Caki2 (cell line): ENCODE data around the gene ALK. TPM values are rescaled to one million over a fixed set of nuclear protein-coding genes. Genes with fewer than 3 reads are reported as not detected.
"Not testable (repeated sequence)": the region's sequence is repeated elsewhere in the genome, so short reads cannot be mapped to it uniquely, and the experiment has no call there.

ENCODE experiments used
- DNase-seq: peaks from one replicate; pipeline ENCODE4 v3.0.0-alpha.2; 2015; ENCODE audit warnings: low read depth
- in situ Hi-C: cut with HindIII; loops from 2 replicates; pipeline ENCODE4 v1.10.0; 2016; ENCODE audit warnings: low sequenced_read_pairs, low pct_unique_long_range_greater_than_20kb, mixed read lengths
- total RNA-seq: library from RNA; depleted of rRNA; stranded (reverse); fragments of >200 nt; shearing (Covaris generic); gene quantifications from 2 replicates; pipeline ENCODE4 v1.2.3, GENCODE V29; 2014; ENCODE audit warnings: low replicate concordance

ALK gene
- total RNA-seq, 1 experiment from 2014 or later, result not detected

DNA sequence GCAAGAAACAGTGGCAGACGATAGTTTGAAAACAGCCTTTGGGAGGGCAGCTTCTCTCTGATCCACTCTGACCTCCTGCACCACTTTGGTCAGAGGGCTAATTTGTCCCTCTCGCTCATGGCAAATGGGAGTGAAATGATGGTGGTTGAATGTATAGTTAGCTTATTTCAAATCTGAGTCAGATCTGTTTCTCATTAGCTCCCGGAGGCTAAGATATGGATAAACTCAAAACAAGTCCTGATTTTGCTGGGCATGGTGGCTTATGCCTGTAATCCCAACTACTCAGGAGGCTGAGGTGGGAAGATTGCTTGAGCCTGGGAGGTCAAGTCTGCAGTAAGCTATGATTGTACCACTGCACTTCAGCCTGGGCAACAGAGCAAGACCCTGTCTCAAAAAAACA, 145.0 kb downstream of the ALK start:
- no peak for DNase-seq
- in situ Hi-C loops, result no loop called here

DNA sequence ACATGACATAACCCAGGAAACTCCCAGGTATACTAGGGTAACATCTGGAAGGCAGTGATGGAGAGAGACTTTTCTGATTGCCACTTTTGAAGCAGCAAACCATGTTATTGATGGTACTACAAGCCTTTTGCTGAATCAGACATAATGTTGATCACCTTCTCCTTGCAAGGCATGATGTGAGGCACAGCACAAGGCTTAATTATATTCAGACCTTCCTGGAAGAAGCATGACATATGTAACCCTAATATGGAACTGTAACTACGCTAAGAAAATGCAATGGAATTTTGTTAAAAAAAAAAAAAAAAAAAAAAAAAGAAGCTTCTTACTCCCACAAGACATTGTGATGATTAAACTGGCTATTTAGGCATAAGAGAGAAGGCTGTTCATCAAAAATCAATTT, 145.4 kb downstream of the ALK start:
- DNase-seq, result no peak
- in situ Hi-C loops, result no loop called here

DNA sequence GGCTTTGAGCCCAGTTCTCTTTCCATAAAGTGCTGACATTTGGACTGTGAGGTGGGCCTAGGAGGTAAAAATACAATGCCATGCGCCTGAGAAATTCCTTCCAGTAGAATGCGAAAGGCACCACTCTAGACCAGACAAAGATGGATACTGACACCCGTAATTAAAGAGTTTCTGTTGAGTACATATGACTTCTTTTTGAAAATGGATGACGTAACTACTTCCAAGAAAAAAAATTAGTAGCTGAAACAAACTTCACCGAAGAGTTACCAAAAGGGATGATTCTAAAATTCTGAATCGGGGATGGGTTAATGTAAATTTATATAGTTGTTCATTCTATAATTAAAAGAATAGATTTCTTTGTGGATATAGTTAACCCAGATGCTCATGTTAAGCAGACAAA, 146.8 kb downstream of the ALK start:
- in situ Hi-C loops, result no loop called here
- no peak for DNase-seq

DNA sequence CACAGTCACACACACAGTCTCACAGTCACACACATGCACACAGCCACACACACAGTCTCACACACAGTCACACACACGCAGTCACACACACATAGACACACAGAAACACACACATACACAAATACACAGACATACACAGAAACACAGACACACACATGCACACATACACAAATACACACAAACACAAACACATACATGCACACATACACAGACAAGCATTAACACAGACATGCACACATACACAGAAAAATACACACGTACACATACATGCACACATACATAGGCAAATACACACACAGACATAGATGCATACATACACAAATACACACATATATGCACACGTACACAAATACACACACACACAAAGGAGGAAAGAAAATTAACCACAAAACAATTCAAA, 150.5 kb downstream of the ALK start:
- DNase-seq, result no peak
- in situ Hi-C loops, result no loop called here

DNA sequence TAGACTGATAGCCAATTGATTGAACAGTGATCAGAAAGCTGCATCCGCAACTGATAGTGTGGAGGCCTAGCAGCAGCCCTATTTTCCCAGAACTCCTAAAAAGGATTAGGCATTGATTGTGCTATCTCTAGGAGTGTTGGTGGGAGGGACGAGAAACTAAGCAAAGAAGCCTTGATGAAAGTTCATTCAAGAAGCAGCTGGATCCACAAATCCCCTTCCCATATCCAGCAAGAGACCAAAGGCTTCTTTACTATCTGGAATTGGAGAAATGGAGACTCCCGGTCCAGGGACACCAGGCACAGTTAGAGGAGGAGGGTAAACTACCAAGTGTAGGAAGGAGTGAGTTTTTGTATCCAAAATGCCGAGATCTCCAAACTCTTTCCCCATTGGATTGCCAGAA, 151.5 kb downstream of the ALK start:
- in situ Hi-C loops, result no loop called here
- DNase-seq, result no peak

DNA sequence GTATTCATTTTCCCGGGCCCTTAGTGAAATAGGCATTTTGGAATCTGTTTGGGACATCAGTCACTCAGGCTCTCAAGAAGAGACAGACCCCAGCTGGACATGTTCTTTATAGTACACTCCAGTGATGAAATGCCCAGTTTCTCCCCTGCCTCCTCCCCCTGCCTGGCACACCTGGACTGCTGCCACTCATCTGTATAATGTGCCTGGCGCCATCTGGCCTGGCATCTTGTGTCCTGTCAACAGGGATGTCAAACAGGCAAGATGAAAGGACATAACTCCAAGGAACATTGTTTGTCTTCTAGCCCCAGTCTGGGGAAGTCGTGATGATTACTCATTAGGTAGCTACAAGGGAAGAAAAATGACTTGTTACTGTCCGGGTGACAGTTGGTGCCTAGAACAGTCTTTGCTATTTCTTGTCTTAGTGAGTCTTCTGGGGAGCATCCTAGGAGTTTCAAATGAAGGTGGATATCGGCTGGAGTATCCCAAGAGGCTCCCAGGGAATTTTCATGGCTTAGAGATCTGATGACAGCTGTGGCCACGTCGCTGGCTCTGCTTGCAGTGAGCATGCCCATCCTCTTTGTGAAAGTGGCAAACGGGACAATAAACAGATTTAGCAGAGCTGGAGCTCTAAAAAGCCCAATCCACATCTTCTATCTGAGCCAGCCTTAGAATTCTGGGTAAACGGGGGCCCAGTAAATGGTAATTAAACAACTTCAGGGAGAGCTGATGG, 153.6 kb downstream of the ALK start:
- in situ Hi-C loops, result no loop called here

DNA sequence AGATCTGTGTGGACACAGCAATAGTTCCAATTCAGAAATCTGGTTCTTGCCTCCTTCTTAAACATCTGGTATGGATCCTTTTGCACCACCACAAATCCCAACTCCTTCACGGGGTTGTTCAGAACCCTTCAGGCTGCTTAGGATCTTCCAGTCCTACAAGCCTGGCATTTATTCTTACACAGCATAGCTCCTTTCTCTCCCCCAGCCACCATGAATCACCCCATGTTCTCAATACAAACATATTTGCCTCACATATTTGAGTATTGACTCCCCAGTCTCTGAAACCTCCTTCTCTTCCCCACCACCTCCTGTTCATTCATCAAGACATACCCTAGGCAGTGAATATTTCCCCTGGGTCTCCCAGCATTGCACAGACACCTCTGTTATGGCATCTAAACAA, 155.2 kb downstream of the ALK start:
- no peak for DNase-seq
- in situ Hi-C loops, result no loop called here

More for the DNA sequence above, 153.6 kb downstream of the ALK start:
- DNase-seq, result no peak

DNA sequence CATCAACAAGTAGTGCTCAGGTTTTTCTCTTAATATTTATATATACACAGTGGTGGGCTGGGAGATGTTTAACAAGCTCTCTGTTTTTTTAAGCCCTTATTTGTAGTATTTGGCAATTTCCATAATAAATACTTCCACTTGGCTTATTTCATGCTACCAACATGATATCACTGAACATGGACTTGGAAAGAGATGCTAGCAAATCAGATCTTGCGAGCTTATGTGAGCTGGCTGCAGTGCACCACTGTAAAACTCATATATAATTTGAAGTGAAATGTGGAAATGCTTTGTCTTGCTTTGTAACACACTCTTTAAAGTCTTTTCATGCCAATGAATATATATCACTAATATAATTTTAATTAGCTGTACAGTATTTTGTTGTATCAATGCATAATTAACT, 155.7 kb downstream of the ALK start:
- in situ Hi-C loops, result no loop called here
- DNase-seq, result no peak

DNA sequence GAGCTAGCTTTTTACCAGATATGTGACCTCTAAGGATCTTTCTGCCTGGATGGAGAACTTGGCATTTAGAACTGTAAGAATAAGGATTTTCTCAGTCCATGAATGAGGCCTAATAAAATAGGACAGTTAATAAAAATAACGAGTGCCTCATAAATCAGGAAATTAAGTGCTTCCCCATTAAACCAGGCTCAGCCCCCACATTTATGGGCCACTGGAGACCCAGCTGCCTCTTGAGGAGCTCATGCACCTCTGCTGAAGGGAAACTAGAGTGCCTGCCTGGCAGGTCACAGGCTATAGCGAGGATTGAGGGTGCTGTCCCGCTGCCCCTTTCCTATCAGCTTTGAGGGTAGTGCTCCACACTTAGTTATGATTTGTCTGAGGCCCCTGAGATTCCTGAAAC, 158.0 kb downstream of the ALK start:
- in situ Hi-C loops, result no loop called here
- DNase-seq, result no peak

DNA sequence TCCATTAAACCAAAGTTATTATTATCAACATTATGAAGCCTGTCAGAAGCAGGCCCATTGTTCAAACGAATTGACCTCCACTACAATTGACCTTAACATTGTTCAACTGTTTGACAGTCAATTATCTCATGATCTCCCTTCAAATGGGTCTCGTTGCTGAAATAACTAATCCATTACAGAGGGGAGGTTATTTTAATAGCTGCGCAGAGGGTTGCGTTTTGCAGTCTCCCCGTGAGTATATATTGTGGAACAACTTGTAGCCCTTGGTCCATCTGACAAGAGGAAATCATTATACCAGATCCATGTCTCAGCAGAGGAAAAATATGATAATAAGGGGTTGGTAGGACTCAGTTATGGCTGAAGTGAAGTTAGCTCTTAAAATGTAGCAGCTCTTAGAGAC, 159.1 kb downstream of the ALK start:
- in situ Hi-C loops, result no loop called here
- DNase-seq, result no peak

DNA sequence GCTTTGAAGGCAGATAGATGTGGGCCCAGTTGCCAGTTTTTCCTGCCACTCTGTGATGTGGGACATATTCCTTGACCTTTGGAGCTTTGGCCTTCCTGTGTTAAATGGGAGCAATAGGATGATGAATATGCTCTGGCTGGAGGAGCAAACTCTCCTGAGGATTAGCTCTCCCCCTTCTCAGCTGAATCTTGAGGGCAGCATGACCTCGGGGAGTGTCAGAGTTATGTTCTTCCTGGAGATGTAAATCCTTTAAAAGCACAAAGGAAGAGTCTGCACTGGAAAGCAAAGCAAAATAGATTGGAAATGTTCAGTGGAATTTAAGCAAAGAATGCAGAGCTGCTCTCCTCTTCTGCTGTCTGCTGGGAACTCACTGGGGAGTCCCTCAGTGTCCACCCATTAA, 160.1 kb downstream of the ALK start:
- in situ Hi-C loops, result no loop called here
- no peak for DNase-seq

DNA sequence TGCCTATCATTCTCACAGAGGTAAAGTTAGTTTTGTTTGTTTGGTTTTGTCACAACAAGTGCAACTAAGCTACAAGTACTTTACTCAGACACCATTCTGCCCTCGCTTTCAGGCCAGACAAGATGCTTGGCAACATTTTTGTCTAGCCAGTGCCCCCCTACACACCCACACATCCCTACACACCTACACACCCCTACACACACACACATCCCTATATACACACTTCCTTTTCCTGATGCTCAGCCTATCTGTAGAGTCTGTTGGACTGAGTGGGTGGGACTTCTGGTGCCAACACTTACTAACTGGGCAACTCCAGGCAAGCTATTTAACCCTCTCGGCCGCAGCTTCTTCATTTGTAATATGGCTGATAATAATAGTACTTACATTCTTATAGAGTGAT, 161.4 kb downstream of the ALK start:
- in situ Hi-C loops, result no loop called here
- DNase-seq, result no peak

DNA sequence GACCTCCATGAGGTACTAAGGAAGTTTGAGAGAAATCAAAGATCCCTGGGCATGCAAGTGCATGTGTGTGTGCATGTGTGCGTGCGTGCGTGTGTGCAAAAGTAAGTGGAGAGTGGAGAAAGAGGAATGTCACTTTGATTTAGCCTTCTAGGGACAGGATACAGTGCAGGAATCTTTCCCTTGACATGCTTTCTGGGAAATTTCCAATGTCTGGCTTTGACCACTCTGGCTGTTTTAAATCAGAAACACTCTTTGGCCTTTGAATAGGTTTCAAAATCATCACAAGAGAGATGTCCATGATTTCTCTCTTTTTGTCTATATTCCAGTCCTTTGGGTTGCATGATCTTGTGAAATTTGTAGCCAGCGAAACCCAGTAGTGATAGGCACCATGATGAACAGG, 162.0 kb downstream of the ALK start:
- no peak for DNase-seq
- in situ Hi-C loops, result no loop called here

DNA sequence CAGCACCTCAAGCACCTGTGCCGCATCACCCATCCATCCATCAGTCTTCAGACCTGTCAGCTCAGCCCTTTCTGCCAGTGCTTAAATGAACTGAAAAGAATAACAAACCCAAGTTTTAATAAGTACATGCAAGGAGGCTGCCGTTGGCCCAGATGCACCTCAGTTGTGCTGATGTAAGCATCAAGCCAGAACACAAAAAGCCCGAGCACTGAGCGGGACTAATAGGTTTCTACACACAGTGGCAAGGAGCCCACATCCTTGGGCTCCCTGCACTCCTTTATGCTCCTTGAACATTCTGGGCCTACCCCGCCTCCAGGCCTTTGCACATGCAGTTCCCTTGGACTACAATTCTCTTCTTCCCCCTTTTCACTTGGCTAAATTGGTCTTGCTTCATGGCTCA, 165.6 kb downstream of the ALK start:
- in situ Hi-C loops, result no loop called here
- DNase-seq, result no peak

DNA sequence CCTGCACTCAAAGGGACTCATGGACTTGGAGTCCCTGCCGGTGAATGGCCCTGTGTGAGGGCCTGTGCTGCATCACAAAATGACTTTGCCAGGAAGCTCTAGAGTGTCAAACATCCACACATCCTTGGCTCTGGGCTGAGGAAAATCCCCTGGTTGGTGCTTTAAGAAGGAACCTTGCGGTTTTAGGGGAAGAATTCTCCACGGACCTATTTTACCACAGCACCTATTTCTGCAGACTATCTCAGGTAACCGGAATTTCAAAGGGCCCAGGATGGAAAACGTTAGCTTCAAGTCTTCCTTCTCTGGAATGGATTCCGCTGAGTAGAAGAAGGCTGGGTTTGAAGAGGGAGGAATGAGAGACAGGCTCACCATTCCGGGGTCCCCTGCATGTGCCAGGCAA, 166.2 kb downstream of the ALK start:
- in situ Hi-C loops, result no loop called here
- DNase-seq, result no peak

DNA sequence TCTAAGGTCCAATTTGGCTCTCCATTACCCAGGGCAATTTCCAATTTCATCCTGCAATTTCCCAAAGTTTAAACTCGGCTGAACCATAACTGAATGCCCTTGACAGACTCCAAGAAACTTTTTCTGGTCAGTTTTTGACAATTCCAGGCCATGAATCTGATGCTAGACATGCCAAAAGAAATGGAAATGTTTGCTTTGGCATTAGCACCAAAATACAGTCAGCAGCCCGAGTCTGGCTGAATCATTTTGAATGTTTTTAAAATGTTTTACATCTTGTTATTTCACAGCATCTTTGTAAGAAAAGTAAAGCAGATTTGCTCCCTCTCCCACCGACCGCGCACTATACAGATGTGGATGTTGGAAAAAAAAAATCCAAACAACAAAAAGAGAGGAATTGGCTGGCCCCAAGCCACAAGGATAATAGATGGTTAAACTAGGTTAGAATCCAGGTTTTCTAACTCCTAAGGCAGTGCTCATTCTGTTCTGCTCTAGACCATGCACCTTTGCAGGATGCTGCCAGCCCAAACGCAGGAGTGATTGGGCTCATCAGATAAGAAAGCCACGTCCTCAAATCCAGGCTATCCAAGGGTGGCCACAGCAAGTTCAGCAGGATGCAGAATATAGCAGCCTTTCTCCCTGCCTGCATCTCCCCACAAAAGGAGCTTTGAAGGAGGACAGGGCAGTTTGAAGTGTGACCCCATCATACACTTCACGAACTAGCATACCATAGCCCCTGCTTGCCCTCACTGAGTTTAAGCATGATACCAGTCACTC, 167.5 kb downstream of the ALK start:
- in situ Hi-C loops, result no loop called here
- no peak for DNase-seq

DNA sequence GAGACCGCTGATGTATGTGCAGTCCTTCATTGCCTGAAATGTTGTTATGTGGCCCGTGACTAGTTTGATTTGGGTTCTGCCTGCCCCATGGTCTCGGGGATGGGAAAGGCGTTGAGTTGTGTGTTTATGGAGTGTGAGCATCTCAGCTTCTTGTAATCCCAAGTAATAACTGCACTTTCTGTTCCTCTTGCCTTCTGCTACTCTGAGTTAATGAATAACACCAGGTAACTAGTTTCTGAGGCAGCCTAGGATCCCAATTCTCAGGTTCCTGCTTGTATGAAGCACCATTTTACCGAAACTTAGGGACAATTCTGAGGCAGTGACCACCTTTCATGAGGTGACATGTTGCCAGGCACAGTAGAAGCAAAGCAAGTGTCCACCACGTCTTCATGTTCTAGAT, 170.0 kb downstream of the ALK start:
- in situ Hi-C loops, result no loop called here
- DNase-seq, result no peak

DNA sequence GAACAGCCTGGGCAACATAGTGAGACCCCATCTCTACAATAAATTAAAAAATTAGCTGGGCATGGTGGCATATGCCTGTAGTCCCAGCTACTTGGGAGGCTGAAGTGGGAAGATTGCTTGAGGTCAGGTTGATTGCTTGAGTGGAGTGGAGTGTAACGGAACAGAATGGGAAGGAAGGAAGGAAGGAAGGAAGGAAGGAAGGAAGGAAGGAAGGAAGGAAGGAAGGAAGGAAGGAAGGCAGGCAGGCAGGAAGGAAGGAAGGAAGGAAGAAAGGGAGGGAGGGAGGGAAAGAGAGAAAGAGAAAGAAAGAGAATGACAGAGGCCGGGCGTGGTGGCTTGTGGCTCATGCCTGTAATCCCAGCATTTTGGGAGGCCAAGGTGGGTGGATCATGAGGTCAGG, 170.9 kb downstream of the ALK start:
- DNase-seq, in situ Hi-C loops: not testable (repeated sequence)

DNA sequence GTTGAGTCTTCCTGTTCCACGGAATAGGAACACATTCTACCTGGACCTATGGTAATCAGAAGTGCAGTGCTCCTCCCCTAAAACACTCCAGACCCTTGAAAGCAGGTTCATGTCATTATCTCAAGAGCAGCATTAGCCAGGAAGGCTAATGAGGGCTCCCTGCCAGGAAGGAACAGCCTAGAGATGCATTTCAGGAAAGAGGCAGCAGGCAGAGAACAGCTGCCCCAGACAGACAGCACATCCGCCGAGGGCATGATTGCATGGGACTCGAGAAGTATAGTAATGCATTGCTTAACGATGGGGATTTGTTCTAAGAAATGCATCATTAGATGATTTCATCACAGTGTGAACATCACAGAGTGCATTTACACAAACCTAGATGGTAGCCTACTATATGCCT, 171.5 kb downstream of the ALK start:
- DNase-seq, result no peak
- in situ Hi-C loops, result no loop called here

DNA sequence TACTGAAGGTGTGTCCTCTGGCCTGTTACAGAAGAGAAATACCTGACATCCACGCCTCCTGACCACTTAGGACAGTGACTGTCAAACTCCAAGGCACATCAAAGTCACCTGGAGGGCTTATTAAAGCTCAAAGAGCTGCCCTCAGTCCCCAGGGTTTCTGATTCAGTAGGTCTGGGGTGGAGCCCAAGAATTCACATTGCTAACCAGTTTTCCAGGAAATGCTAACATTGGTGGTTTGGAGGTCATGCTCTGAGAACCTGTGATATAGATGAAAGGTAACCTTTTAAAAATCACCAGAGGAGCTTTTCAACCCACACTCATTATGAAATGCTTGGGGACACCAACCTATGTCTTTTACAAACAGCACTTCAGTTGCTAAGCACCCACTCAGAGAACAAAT, 172.3 kb downstream of the ALK start:
- DNase-seq, result peak; percentile 53
- in situ Hi-C loops, result no loop called here
